Esophagus squamous epithelium (tissue), 5 donors: Measurements from ENCODE around the gene CNTN1. TPM values are rescaled to one million over a fixed set of nuclear protein-coding genes. Genes with fewer than 3 reads are reported as not detected.

Experiments used
- DNase-seq: peaks from one replicate; lab custom pipeline; 2025; lab: John Stamatoyannopoulos, UW
- H3K27ac ChIP-seq, 4 donors: fragments of 200-600 bp; sonication (generic); one replicate each; pipeline ENCODE4 v1.5.1; 2016 to 2019; ENCODE audit warnings: mild to moderate bottlenecking in 1 of 4
- H3K27me3 ChIP-seq, 4 donors: fragments of 200-600 bp; sonication (generic); 1 replicate in 3 of 4; 2 replicates in 1 of 4; pipeline versions ENCODE4 v1.5.1 to v1.6.0; 2017 to 2021; ENCODE audit warnings: antibody characterized with exemption in 1 of 4
- H3K36me3 ChIP-seq, 3 donors: fragments of 200-600 bp; sonication (generic); one replicate each; pipeline ENCODE4 v1.5.1; 2016 to 2019
- H3K4me1 ChIP-seq, 3 donors: fragments of 200-600 bp; sonication (generic); one replicate each; pipeline ENCODE4 v1.5.1; 2017 to 2019
- H3K4me3 ChIP-seq, 4 donors: fragments of 200-600 bp; sonication (generic); 1 replicate in 3 of 4; 2 replicates in 1 of 4; pipeline ENCODE4 v1.5.1; 2016 to 2019; ENCODE audit warnings: mild to moderate bottlenecking in 2 of 4, moderate library complexity in 1 of 4
- H3K9me3 ChIP-seq, 3 donors: fragments of 200-600 bp; sonication (generic); one replicate each; pipeline ENCODE4 v1.5.1; 2016 to 2019
- CTCF ChIP-seq, 6 experiments: fragments of 450-650 bp in 4 of 6; fragments of 200-600 bp in 2 of 6; sonication (generic) in 2 of 6; IDR thresholded peaks; one replicate each; pipeline ENCODE4 v1.5.1; 2016 to 2019; ENCODE audit warnings: antibody characterized with exemption in 6 of 6, mild to moderate bottlenecking in 4 of 6, moderate library complexity in 4 of 6
- POLR2A ChIP-seq, 4 donors: fragments of 450-650 bp; IDR thresholded peaks; one replicate each; pipeline ENCODE4 v1.6.1; 2017; ENCODE audit warnings: antibody characterized with exemption in 4 of 4, mild to moderate bottlenecking in 4 of 4, moderate library complexity in 3 of 4
- WGBS, 2 donors: methylation state at CpG; one replicate each; pipeline ENCODE4 v1.1.5; 2018; 5-methylcytosine and 5-hydroxymethylcytosine counted together
- intact Hi-C: fragments of 100-400 bp; cut with DNase I; formaldehyde crosslinking; loops from one replicate; pipeline ENCODE4 v1.15.0; 2022
- total RNA-seq, 4 donors: library from RNA; depleted of rRNA; stranded (reverse); fragments of >200 nt; gene quantifications; one replicate each; pipeline ENCODE4 v1.1.0, GENCODE V29; 2016
- donor health status: DM: yes; HTN: yes; CAD: no.

Gene CNTN1
- total RNA-seq, 4 donors from 2014 or later, result 0.83 to 15.7 (median 5.8) TPM

GRCh38 chr12:40775661-40776060 is 83.4 kb downstream of the CNTN1 start:
- Histone ChIP-seq H3K36me3 (no peaks in the 10 kb centered on the region), H3K27me3 (no peaks in the 10 kb centered on the region), H3K27ac (no peak overlapping the region), H3K4me1 (no peaks in the 10 kb centered on the region), H3K4me3 (no peak overlapping the region), H3K9me3 (no peaks in the 10 kb centered on the region)
- TF ChIP-seq CTCF (IDR thresholded peaks at IDR 0.05), result no peak
- TF ChIP-seq POLR2A (IDR thresholded peaks at IDR 0.05), result no peak
- intact Hi-C loops, result no loop called here
- DNase-seq, result no peak
- 35 to 60% methylated on average over 2 of the region's 2 CpGs for WGBS, 2 donors

DNA sequence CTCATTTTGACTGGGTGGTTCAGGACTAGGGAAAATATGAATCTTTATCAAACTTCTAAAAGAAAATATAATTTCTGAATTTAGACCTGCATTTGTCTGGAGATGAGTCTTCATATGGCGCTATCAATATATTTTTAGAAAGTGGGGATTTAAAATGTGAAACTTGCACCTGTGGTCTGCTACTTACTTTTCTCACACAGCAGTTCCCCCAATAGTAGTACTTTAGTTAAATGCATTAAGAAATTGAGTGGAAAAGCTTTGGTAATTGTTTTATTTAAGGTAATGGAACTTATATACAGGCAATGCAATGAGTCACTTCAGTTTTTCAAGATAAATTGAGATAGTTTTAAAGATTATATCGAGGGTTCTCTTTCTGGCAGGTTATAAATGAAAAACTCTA is 91.9 kb downstream of the CNTN1 start:
- intact Hi-C loops, result no loop called here
- Histone ChIP-seq H3K4me1 (no peaks in the 10 kb centered on the region), H3K36me3 (no peaks in the 10 kb centered on the region), H3K27ac (no peak overlapping the region), H3K9me3 (no peaks in the 10 kb centered on the region), H3K27me3 (no peaks in the 10 kb centered on the region), H3K4me3 (no peak overlapping the region)
- DNase-seq, result no peak
- 71 to 82% methylated on average over 2 of the region's 2 CpGs for WGBS, 2 donors
- no peak for TF ChIP-seq CTCF (IDR thresholded peaks at IDR 0.05)
- TF ChIP-seq POLR2A (IDR thresholded peaks at IDR 0.05), result no peak

DNA sequence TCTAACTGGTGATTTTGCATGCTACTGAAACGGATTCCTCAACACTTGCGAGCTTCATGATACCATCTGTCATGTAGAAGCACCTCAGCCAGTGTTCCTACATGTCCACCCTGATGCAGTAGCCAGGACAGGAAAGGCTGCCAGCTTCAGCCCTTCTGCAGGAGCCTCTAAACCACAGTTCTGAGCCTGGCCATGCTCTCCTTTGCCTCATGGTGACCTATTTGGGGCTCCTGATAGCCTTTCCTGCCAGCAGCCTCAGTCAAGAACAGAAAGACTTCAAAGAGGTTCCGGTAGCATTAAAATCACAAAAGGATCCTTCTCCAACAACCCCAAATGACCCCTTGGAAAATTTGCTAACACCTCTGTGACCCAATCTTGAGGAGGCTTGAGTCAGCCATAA is 96.0 kb downstream of the CNTN1 start:
- H3K9me3 ChIP-seq, result no peaks in the 10 kb centered on the region
- TF ChIP-seq CTCF (IDR thresholded peaks at IDR 0.05), result no peak
- TF ChIP-seq POLR2A (IDR thresholded peaks at IDR 0.05), result no peak
- 91 to 92% methylated on average over 3 of the region's 3 CpGs for WGBS, 2 donors
- no peak for DNase-seq
- H3K4me1 ChIP-seq, result no peaks in the 10 kb centered on the region
- no peaks in the 10 kb centered on the region for H3K27me3 ChIP-seq
- no peak overlapping the region for H3K27ac ChIP-seq
- H3K4me3 ChIP-seq, result no peak overlapping the region
- intact Hi-C loops, result no loop called here
- no peaks in the 10 kb centered on the region for H3K36me3 ChIP-seq

DNA sequence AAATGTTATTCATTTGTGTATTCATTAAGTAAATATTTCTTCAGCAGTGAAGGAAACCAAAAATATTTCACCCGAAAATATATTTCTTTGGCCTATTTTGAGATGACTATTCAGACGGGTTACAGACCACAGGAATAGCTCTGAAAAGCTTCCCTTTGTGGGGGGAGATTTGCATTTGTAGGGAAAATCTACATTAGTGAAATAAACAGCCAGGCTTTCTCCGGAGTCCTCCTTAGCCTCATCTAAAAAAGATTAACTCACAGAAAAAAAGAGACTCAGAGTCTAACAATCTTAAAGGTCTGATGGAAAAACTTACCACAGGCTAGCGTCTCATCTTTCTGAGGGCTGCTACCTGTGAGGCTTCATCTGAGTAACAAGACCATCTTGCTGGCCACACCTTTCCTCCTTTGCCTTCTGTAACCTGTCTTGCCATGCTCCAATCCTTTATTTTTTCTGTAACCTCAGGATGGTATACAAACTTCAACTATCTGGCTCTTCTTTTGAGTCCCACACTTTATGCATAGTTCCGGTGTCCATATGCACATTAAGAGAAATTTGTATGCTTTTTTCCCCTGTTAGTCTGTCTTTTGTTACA is 100.7 kb downstream of the CNTN1 start:
- no peaks in the 10 kb centered on the region for H3K4me1 ChIP-seq
- TF ChIP-seq CTCF (IDR thresholded peaks at IDR 0.05) (no peak), POLR2A (IDR thresholded peaks at IDR 0.05) (no peak)
- H3K9me3 ChIP-seq, result no peaks in the 10 kb centered on the region
- intact Hi-C loops, result no loop called here
- H3K36me3 ChIP-seq, result no peaks in the 10 kb centered on the region
- no peak overlapping the region for H3K4me3 ChIP-seq
- no peak for DNase-seq
- 36 to 53% methylated on average over 5 of the region's 5 CpGs for WGBS, 2 donors
- no peaks in the 10 kb centered on the region for H3K27me3 ChIP-seq
- H3K27ac ChIP-seq, result no peak overlapping the region

DNA sequence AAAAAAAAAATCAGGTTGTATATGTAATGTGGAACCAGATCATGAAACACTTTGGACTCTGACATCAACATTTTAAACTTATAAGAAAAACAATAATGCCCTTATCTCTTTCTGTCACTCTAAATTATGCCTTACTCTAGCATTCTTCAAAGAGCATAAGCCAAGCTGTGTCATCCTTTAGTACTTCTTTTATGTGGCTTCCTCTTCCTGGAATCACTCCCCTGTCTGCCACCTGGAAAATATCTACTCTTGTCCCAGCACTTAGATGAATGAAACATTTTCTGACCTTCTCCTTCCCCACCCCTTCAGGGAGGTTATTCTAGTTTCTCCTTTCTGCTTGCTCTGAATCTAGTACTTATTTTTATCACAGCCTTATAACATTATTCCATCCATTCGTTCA is 101.2 kb downstream of the CNTN1 start:
- Histone ChIP-seq H3K36me3 (no peaks in the 10 kb centered on the region), H3K4me3 (no peak overlapping the region), H3K27ac (no peak overlapping the region), H3K9me3 (no peaks in the 10 kb centered on the region), H3K27me3 (no peaks in the 10 kb centered on the region), H3K4me1 (no peaks in the 10 kb centered on the region)
- intact Hi-C loops, result no loop called here
- TF ChIP-seq POLR2A (IDR thresholded peaks at IDR 0.05), result no peak
- TF ChIP-seq CTCF (IDR thresholded peaks at IDR 0.05), result no peak
- DNase-seq, result no peak
- 88 to 90% methylated on average over 1 of the region's 1 CpG for WGBS, 2 donors
